HG02588 (cell line): ENCODE data around the gene COL21A1.
"Not testable (repeated sequence)": the region's sequence is repeated elsewhere in the genome, so short reads cannot be mapped to it uniquely, and the experiment has no call there.

Experiments used
- ATAC-seq: cut with Tn5 transposase; IDR thresholded peaks from one replicate; pipeline ENCODE4 v1.9.1; 2021; ENCODE audit warnings: mild to moderate bottlenecking, moderate library complexity; ENCODE audit not compliant: unreplicated experiment

Gene COL21A1

DNA sequence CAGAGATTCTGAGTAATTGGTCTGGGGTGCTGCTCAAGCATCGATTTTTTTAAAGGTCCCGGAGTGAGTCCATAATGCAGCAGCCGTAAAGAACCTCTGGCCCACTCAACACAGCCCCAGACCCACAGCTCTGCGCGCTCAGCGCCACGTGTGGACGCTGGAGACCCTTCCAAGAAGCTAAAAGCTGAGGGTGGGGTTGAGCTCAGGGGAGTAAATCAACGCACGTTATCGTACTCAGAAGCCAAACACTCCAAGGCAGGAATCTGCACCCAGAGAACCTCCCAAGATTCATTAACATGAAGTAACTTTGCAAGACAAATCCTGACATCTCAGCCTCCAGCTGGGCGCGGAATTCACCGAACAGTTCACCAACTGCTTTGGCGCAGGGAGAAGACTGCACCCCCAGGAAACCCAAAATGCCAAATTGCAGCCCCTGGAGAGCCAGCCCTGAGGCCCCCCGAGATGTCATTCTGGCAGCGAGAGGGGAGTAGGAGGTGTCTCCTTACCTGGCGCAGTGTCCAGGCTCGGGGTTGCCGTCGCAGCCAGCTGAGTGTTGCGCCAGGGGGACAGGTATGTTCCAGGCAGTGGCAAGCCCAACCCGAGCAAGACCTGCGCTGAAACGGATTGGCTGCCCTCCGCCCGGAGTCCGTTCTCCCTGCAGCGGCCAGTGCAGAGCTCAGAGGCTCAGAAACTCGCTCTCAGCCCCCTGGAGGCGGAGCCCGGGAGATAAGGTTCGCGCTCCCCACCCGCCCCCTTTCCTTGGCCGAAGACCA, at the start of gene COL21A1:
Gene COL21A1, minus strand, starts transcription at position 700 of the 773 bp plus-strand sequence. CDS start 64,962 bp downstream, outside the sequence.
- no peak for ATAC-seq

DNA sequence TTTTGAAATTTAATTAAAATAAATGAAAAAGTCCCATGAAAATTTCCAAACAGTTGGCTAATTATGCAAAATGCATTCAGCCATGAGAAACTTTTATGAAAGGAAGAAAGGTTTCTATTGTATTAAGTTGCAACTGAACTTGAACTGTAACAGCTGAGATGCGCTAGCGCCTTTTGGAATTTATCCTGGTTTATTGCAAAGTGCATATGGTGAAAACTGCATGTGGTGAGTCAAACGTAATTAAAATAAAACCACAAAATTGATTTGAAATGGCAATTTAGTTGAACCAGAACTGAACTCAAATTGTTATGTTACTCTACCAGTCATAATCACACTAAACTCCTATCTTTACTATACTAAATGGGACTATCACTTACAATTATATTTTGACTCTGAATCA, 46.4 kb upstream of the COL21A1 start:
- no peak for ATAC-seq

DNA sequence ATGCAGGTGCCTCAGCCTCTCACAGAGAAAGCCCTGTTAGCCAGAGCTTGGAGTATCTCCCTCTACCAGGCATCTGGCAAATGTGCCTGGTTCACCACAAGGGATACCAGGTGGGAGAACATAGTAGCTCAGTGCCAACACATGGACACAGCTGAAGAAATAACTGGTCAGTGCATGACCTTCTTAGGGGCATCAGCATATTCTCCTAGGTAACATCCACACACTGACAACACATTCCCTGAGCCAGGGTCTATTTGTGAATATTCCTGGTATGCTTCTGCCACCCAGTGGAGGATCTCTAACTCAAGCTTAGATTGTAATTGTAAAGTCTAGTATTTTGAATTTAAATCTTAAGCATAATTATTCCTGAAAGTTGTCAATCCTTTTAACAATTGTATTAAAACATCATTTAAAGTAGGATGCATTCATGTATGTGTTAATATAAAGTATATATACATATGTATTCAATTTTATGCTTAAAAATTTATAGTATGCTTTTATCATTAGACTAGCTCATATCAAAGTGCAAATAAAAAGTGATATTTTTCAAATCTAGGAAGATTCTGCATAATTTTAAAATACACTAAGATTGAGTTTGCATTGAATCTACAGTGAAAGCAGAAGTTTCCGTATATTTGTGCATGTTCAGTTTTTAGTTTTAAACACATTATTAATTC, 45.3 kb upstream of the COL21A1 start:
- no peak for ATAC-seq

DNA sequence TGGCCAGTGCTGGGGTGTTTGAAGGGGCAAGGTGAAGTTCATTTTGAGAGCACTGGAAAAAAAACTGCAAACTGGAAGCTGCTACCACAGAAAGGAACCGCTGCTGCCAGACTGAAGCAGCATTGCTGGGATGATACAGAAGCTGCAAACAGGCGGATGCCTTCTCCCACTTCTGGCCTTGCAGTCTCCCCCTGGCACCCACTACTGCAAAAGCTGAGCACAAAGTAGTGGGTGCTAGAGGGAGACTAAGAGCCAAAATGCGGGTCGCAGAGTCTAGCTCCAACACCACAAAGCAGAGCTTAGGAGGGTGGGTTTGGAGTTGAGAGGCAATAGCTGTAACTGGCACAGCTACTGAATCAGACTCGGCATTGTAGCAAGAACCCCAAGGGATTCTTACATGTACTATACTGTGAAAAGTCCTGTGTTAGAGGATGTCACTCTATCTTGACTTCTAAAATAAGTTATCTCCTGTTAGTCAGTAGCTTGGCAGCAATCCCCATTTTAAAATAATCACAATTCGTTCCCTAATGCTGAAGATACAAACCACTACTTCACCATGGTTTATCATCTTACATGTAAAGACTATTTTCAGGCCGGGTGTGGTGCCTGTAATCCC, 44.0 kb upstream of the COL21A1 start:
- no peak for ATAC-seq

DNA sequence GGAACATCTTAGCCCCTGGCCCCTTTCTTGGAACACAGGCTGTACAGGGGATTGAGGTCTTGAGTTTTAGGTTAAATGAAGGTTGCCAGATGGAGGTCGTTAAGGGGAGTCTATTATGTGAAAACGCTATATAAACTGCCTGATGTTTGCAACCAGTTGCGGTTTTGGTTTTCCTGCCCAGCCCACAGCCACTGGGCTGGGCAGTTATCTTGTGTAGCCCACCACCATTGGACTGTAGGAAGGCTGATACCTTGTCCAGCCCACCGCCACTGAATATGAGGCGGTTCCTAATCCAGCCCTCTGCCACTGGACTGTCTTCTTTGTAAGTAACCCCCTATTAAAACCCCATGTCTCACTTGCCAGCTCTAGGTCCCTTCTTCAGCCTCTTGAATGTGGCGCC, 42.3 kb upstream of the COL21A1 start:
- ATAC-seq, result no peak

DNA sequence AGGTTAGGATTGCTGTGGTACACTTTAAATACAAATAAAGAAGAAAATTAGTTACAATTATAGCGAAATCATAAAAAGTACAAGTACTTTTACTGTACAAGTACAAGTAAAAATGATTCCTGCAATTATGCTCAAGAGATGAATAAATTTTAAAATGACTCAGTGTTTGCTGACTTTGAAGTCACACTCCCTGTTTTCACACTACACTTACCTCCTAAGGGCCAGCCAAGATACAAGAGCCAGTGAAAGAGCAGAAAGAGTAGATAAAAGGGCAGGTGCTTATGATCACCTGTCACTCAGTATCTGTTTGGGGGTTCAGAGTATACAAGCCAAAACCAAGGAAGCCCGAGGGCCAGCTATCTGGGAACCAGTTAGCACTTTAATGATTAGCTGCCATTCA, 41.0 kb upstream of the COL21A1 start:
- no peak for ATAC-seq

DNA sequence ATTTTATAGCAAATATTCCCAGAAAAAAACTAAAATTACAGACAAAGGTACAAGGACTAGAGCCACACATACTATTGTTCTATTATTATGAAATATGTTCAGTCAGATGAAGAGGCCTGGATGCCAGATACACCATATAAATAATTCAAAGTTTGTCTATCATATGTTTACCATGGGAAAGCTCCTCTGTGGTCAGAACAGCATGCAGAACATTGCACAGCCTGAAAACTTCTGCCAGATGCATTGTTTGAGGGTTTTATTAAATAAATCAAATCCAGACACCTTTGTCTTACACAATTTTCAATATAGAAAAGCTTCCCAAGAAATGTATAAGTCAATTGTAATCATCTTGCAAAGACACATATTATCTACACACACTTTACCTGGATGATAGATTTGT, 35.0 kb upstream of the COL21A1 start:
- no peak for ATAC-seq

DNA sequence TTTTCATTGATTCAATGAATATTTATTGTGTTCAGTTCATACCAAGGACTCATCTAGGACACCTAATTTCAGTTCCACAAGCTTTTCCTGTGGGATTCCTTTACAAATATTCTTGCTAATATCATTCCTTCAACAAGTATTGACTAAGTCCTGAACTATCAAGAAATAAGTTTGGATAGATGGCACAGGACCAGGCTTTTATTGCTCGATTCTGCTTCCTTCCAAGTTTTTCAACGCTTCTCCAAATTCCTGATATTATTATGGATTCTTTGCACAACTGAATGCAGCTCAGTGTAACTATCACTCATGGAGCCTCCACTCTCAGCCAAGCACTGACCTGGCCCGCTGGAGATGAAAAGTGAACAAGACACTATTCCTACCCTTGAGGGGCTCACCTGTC, 32.7 kb upstream of the COL21A1 start:
- ATAC-seq, result no peak

DNA sequence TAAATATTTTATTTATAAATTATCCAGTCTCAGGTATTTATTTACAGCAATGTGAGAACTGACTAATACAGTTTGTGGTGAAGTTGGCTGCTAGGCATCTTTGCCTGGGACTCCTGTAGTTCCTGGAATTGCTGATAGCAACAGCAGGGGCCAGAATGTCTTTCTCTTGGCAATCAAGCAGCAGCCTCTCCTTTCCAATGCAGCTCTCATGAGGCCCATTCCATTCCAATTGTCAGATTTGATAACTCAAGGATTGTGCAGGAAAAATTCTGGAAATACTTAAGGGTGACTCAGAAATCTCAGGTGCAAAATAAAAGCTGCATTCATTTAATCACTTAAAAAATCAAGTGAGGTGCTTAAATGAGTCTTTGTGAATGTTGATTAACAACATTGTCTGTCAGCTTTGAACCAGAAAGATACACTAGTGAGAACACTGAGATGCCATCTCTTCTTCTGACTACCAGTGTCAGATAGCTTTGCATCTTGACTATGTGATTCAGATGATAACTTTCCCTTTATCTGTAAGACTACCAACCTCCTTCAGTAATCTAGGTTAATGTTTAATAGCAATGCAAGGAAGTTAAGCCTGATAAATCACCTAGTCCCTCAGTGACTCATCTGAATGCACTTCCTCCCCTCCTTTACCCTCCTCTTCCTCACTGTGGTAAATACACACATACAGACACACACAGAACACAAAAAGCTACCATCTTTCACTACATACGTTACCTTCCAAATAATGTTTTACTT, 32.1 kb upstream of the COL21A1 start:
- no peak for ATAC-seq

DNA sequence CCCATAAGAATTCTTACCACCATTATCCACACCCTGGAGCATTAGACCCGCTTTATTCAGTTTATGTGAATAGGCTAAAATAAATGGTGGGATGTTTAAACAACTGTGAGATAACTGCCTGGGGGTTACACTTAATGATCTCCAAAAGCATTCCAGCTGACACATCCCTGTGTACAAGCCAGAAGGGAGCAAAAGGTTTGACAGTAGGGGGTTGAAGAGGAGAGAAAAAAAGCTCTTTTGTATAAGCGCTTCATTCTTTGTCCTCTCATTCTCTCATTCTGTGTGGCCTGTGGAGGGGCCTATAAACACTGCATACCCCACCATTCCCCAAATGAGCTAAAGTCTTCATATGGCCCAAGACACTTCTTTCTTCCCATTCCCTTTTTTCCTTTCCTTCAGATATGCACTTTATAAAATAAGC, 30.8 kb upstream of the COL21A1 start:
- no peak for ATAC-seq

DNA sequence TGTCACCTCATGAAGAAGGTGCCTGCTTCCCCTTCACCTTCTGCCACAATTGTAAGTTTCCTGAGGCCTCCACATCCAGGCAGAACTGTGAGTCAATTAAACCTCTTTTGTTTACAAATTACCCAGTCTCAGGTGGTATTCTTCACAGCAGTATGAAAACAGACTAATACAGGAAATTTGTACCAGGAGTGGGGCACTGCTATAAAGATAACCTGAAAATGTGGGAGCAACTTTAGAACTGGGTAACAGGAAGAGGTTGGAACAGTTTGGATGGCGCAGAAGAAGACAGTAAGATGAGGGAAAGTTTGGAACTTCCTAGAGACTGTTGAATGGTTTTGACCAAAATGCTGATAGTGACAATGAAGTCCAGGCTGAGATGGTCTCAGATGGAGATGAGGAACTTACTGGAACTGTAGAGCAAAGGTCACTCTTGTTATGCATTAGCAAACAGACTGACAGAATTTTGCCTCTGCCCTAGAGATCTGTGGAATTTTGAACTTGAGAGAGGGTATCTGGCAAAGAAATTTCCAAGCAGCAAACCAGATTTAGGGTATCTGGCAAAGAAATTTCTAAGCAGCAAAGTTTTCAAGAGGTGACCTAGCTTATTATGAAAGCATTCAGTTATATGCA, 23.5 kb upstream of the COL21A1 start:
- ATAC-seq, result no peak

DNA sequence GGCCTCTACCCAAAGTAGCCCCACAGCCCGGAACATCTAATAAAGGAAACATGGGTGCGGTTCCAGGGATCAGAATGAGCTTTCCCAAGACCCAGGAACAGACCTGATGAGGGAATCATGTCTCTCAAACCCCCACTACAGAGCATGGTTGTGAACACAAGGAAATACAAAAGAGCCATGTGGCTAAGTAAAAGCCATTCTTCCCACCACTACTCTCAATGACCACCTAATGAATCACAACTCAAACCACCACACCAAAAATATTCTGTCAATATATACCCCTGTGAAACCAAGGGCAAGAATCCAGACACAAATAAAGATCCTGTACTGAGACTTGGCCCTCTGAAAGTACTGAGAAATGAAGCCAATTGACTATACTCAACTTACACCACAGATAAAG, 20.9 kb upstream of the COL21A1 start:
- ATAC-seq, result no peak

DNA sequence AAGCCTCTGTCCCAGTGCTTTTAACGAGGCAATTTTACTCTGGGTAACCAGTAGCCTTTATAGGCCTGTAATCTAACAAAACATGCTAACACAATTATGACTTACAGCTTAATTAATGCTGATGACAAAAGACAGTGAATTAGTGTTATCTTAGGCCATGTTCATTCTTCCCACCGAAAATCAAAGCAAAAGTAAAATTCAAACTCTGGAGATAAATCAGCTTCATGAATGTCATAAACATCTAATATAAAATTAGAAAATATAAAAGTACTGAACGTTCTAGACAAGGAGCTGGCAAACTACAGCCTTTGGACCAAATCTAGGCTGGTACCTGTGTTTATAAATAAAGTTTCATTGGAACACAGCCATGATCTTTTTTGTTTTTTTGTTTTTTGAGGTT, 18.6 kb upstream of the COL21A1 start:
- no peak for ATAC-seq

DNA sequence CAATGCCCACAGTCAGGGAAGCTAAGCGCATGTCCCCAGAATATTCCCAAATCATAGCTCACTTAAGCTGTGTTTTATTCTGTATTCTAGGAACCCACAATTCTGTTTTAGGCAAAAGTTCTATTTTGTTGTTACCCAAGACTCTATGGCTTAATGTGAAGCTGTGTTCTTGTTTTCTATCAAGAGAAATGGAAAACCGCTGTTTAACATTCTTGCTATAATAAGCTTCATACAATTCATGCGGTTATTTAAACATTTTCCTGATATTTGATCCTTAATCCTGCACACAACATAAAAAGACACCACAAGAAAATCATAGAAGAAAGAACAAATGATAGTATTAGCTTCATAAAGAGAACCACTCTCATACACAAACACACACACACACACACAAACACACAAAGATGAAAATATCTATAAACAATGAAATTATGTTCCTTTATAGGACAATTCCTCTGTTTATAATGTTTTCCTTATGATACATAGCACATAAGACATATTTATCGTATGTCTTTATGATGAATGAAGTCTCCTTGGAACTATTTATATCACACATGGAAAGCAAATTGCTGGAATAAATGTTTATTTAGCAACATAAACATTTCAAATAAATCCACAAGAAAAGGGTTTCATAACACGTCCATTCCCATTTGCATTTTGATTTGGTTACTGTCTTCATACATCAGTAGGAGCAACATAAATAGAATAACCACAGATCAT, 16.4 kb upstream of the COL21A1 start:
- no peak for ATAC-seq

DNA sequence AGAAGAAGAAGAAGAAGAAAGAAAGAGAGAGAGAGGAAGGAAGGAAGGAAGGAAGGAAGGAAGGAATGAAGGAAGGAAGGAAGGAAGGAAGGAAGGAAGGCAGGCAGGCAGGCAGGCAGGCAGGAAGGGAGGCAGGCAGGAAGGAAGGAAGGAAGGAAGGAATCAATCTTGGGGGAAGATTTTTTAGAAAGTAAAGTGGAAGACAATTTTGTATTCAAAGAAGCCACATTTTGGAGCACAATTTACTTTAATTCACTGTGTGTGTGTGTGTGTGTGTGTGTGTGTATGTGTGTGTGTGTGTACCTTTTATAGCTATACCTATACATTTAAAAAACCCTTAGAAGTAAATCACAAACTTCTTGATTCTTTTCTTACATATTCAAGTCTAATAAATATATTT, 13.2 kb upstream of the COL21A1 start:
- not testable (repeated sequence) for ATAC-seq

DNA sequence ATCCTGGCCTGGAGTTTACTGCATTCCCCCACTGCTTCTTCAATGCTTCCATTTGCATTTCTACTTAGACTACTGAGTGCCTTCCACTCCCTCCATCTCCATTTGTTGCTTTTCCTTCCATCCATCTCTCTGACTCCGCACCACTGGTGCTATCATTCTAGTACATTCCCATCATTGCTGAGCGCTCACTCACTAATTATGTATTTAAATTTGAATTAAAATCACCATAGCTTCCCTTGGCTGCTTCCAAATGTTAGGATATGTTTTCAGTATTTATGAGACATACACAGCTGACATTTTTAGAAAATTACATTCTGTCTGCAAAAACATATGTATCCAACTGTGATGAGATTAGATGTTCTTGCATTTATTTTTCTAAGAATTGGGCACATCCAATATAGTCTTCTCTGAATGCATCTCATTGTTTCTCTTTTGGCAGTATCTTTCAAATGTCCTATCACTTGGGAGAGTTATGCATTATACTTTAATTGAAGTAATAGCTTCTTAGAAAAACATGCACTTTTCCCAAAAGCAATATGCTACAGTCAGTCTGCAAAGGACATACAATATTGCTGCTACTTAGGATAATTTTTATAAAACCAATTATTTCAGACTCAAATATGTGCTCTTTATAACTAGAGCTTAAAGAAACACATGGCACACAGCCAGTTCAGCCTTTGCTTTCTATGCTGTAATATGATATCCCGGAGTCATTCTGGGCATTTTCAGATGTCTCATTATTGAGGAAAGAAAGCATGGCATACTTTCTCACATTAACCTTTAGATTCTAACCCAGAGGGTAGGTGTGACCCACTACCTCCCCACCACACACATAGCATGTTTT, 12.1 kb upstream of the COL21A1 start:
- ATAC-seq, result no peak

DNA sequence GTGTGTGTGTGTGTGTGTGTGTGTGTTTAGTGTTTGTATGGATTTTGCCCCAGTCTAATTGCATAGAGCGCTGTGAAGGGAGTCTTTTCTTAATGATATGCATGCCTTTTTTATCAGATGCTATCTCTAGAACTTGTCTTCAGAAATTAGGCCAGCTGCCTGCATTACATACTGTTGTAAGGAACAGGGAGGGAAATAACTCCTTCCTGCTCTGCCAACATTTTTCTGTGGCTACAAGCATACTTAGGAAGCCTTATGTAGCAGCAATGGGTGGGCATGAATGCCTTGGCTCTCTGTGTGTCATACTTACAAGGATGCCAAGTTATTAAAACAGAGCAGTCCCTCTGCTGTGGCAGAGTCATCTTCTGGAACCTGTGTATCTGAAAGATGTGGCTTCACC, 8.0 kb upstream of the COL21A1 start:
- ATAC-seq, result no peak

DNA sequence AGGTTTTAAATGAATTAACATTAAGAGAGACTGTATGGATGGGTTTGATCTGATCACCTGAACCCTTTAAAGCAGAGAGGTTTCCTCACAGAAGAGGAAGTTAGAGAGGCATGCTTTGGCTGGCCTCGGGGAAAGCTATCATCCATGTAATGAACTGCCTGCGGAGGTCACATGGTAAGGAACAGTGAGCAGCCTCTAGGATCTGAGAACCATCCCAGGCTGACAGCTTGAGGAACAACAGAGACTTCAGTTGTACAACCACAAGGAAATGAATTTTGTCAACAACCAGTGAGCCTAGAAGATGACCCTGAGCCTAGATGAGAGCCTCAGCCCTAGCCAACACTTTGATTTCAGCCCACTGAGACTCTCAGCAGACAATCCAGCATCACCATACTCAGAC, 2.9 kb upstream of the COL21A1 start:
- ATAC-seq, result no peak

DNA sequence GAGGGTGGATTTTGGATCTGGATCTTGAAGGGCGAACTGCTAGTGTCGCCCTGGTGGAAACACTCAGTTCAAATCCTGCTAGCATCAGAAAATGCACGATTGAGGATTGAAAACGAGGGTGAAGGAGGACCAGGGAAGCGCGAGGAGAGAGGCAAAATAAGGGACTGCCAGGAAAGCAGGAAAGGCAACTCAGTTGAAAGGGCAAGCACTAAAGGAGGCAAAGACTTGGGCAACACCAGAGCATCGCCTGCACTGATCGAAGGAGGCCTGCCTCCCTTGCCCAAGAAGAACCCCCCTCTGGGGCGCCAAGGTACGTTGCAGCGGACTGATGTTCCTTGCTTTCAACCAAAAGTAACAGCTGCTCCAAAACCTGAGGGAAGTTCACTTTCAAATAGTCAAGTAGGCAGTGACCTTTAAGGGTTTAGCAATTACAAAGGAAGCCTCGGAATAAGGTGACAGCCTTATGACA, 308 bp upstream of the COL21A1 start:
- ATAC-seq, result no peak
